Psoas muscle (tissue), 8 donors: ENCODE data around the gene TMEM271. TPM values are rescaled to one million over a fixed set of nuclear protein-coding genes. Genes with fewer than 3 reads are reported as not detected.
"Not testable (repeated sequence)": the region's sequence is repeated elsewhere in the genome, so short reads cannot be mapped to it uniquely, and the experiment has no call there.

ENCODE experiments used
- ATAC-seq, 4 donors: fragments of 200-7000 bp; cut with Tn5 transposase; one replicate each; pipeline ENCODE4 v1.9.1; 2020; ENCODE audit warnings: moderate library complexity in 3 of 4, mild to moderate bottlenecking in 2 of 4
- DNase-seq, 2 donors: peaks; one replicate each; pipeline ENCODE4 v3.0.0-alpha.2; 2020
- H3K27ac ChIP-seq: fragments of 200-600 bp; one replicate; pipeline ENCODE4 v1.8.0; 2022
- H3K27me3 ChIP-seq, 3 donors: fragments of 200-600 bp in 1 of 3; one replicate each; pipeline versions ENCODE4 v1.6.1 to v1.8.0; 2013 to 2022; ENCODE audit warnings: low read length in 2 of 3, mild to moderate bottlenecking in 2 of 3, moderate library complexity in 1 of 3; ENCODE audit not compliant: insufficient read depth in 3 of 3
- H3K36me3 ChIP-seq, 2 donors: fragments of 200-600 bp in 1 of 2; one replicate each; pipeline versions ENCODE4 v1.6.1 to v1.8.0; 2013 to 2022; ENCODE audit warnings: low read depth in 1 of 2, mild to moderate bottlenecking in 1 of 2, moderate library complexity in 1 of 2; ENCODE audit not compliant: insufficient read depth in 1 of 2
- H3K4me1 ChIP-seq: fragments of 200-600 bp; one replicate; pipeline ENCODE4 v1.8.0; 2022
- H3K4me3 ChIP-seq: fragments of 200-600 bp; one replicate; pipeline ENCODE4 v1.8.0; 2022; ENCODE audit warnings: mild to moderate bottlenecking
- H3K9me3 ChIP-seq: fragments of 200-600 bp; one replicate; pipeline ENCODE4 v1.8.0; 2022
- CTCF ChIP-seq: fragments of 200-600 bp; IDR thresholded peaks from one replicate; pipeline ENCODE4 v1.8.0; 2022; ENCODE audit warnings: antibody characterized with exemption
- WGBS, 3 donors: extraction: QIAGEN DNeasy Blood & Tissue Kit; methylation state at CpG; one replicate each; pipeline versions ENCODE4 v1.1.6 to v1.1.7; 2013; 5-methylcytosine and 5-hydroxymethylcytosine counted together
- intact Hi-C, 2 donors: fragments of 100-400 bp; cut with DNase I; formaldehyde crosslinking; loops; one replicate each; pipeline versions ENCODE4 v1.11.0 to v1.14.2; 2022
- polyA plus RNA-seq, 3 donors: library from polyadenylated mRNA; stranded (reverse); fragments of 200-250 nt; gene quantifications; one replicate each; pipeline ENCODE4 v1.2.3, GENCODE V29; 2013
- total RNA-seq, 4 donors: library from RNA; stranded (reverse); fragmentation: NEBNext Ultra II Directional in 2 of 4; extraction: Animal tissue kit (Norgen Biotek cat#: 25700) in 2 of 4; gene quantifications; one replicate each; pipeline versions ENCODE4 v1.2.1 to v1.2.4, GENCODE V29; 2021 to 2023
- donor health status: healthy with polysubstance abuse.
- donor health status: DM: no; HTN: no; CAD: no; lungs with moderate emphysema.
- donor health status: Bipolar disorder and iron deficiency.
- donor health status: healthy.
- donor health status: DM: yes; HTN: yes; CAD: no.
- donor health status: DM: no; HTN: no; CAD: no.
- donor health status: DM: no; HTN: no; CAD: no.
- donor health status: DM: yes; HTN: yes; CAD: no.

The TMEM271 gene
- total and polyA plus RNA-seq, 7 donors = not detected

- Histone ChIP-seq H3K4me3 (no peak overlapping the region), H3K4me1 (no peaks in the 10 kb centered on the region), H3K9me3 (no peaks in the 10 kb centered on the region), H3K27ac (no peak overlapping the region), H3K27me3 (no peaks in the 10 kb centered on the region), H3K36me3 (no peaks in the 10 kb centered on the region)
- 83 to 87% (median 84%) methylated on average over 14 of the region's 14 CpGs for WGBS, 3 donors
- no peak for ATAC-seq
- intact Hi-C loops = no loop called here
- no peak for DNase-seq
- TF ChIP-seq CTCF = no peak
These were observed 20.4 kb downstream of the TMEM271 start for GRCh38 chr4:555566-556275.

- H3K27me3 ChIP-seq, H3K4me1 ChIP-seq, DNase-seq, H3K36me3 ChIP-seq, H3K27ac ChIP-seq, H3K4me3 ChIP-seq, ATAC-seq, H3K9me3 ChIP-seq, intact Hi-C loops: not testable (repeated sequence)
- 69 to 78% (median 71%) methylated on average over 3 of the region's 3 CpGs for WGBS, 3 donors
These were observed 21.2 kb downstream of the TMEM271 start for GRCh38 chr4:554793-555320.

- Histone ChIP-seq H3K4me1 (no peaks in the 10 kb centered on the region), H3K27me3 (no peaks in the 10 kb centered on the region), H3K36me3 (no peaks in the 10 kb centered on the region), H3K27ac (no peak overlapping the region), H3K9me3 (no peaks in the 10 kb centered on the region), H3K4me3 (no peak overlapping the region)
- 66 to 73% (median 70%) methylated on average over 5 of the region's 5 CpGs for WGBS, 3 donors
- TF ChIP-seq CTCF = no peak
- intact Hi-C loops = no loop called here
- ATAC-seq (no peak), DNase-seq (no peak)
These were observed 24.1 kb downstream of the TMEM271 start for GRCh38 chr4:552019-552418.

- H3K4me3 ChIP-seq, DNase-seq, intact Hi-C loops, H3K4me1 ChIP-seq, ATAC-seq, H3K27ac ChIP-seq, H3K27me3 ChIP-seq, H3K9me3 ChIP-seq, H3K36me3 ChIP-seq: not testable (repeated sequence)
- 90 to 96% (median 91%) methylated on average over 18 to 24 of the region's 27 CpGs for WGBS, 3 donors
These were observed 25.8 kb downstream of the TMEM271 start for GRCh38 chr4:550268-550667.

GRCh38 chr4:548976-549375 lies 27.1 kb downstream of the TMEM271 start:
- H3K36me3 ChIP-seq = no peaks in the 10 kb centered on the region
- ATAC-seq = no peak
- no peak for DNase-seq
- TF ChIP-seq CTCF = no peak
- 17 to 20% (median 18%) methylated on average over 8 of the region's 8 CpGs for WGBS, 3 donors
- no peaks in the 10 kb centered on the region for H3K27me3 ChIP-seq
- intact Hi-C loops = no loop called here
- H3K27ac ChIP-seq = no peak overlapping the region
- H3K9me3 ChIP-seq = no peaks in the 10 kb centered on the region
- H3K4me1 ChIP-seq = no peaks in the 10 kb centered on the region
- no peak overlapping the region for H3K4me3 ChIP-seq
